Testis (tissue), 3 donors: Measurements from ENCODE around the gene FZD2. TPM values are rescaled to one million over a fixed set of nuclear protein-coding genes. Genes with fewer than 3 reads are reported as not detected.
"Not testable (repeated sequence)": the region's sequence is repeated elsewhere in the genome, so short reads cannot be mapped to it uniquely, and the experiment has no call there.

Experiments used
- DNase-seq: peaks from one replicate; pipeline ENCODE4 v3.0.0-alpha.2; 2019
- H3K27ac ChIP-seq, 2 donors: fragments of 200-600 bp; sonication (generic); one replicate each; pipeline ENCODE4 v1.5.1; 2019
- H3K27me3 ChIP-seq: fragments of 200-600 bp; sonication (generic); one replicate; pipeline ENCODE4 v1.5.1; 2019
- H3K36me3 ChIP-seq: fragments of 200-600 bp; sonication (generic); one replicate; pipeline ENCODE4 v1.5.1; 2017; ENCODE audit warnings: low read depth; ENCODE audit errors: missing control alignments
- H3K4me1 ChIP-seq: fragments of 200-600 bp; sonication (generic); one replicate; pipeline ENCODE4 v1.5.1; 2019
- H3K4me3 ChIP-seq, 2 donors: fragments of 200-600 bp; sonication (generic); one replicate each; pipeline ENCODE4 v1.5.1; 2017 to 2019
- H3K9me3 ChIP-seq: fragments of 200-600 bp; sonication (generic); one replicate; pipeline ENCODE4 v1.5.1; 2017
- POLR2A ChIP-seq: fragments of 450-650 bp; IDR thresholded peaks from one replicate; pipeline ENCODE4 v1.6.1; 2017; ENCODE audit warnings: antibody characterized with exemption, mild to moderate bottlenecking, moderate library complexity
- WGBS, 2 donors: methylation state at CpG; one replicate each; pipeline ENCODE4 v1.1.5; 2018; 5-methylcytosine and 5-hydroxymethylcytosine counted together
- intact Hi-C: fragments of 100-400 bp; cut with DNase I; formaldehyde crosslinking; loops from one replicate; pipeline ENCODE4 v1.15.1; 2023; ENCODE audit warnings: low total_unique reads
- polyA plus RNA-seq: library from polyadenylated mRNA; stranded (reverse); fragments of 350-450 nt; fragmentation: Illumina TruSeq; extraction: RNeasy Lipid Tissue Mini Kit (QIAGEN cat#74804); gene quantifications from one replicate; pipeline ENCODE4 v1.2.3, GENCODE V29; 2014; ENCODE audit warnings: low read depth, low replicate concordance; ENCODE audit not compliant: insufficient read depth
- total RNA-seq, 2 donors: library from RNA; depleted of rRNA; stranded (reverse); fragments of >200 nt; gene quantifications; one replicate each; pipeline ENCODE4 v1.2.3, GENCODE V29; 2016
- TF ChIP-seq, protein P1 (sequence below), 3 experiments: fragments of 450-650 bp in 2 of 3; fragments of 200-600 bp in 1 of 3; sonication (generic) in 1 of 3; IDR thresholded peaks; one replicate each; pipeline ENCODE4 v1.5.1; 2016 to 2019; ENCODE audit warnings: antibody characterized with exemption in 3 of 3, mild to moderate bottlenecking in 2 of 3, moderate library complexity in 1 of 3

The FZD2 gene
- total and polyA plus RNA-seq, 3 donors from 2014 or later, result 4.2 to 9.1 (median 6.1) TPM

DNA sequence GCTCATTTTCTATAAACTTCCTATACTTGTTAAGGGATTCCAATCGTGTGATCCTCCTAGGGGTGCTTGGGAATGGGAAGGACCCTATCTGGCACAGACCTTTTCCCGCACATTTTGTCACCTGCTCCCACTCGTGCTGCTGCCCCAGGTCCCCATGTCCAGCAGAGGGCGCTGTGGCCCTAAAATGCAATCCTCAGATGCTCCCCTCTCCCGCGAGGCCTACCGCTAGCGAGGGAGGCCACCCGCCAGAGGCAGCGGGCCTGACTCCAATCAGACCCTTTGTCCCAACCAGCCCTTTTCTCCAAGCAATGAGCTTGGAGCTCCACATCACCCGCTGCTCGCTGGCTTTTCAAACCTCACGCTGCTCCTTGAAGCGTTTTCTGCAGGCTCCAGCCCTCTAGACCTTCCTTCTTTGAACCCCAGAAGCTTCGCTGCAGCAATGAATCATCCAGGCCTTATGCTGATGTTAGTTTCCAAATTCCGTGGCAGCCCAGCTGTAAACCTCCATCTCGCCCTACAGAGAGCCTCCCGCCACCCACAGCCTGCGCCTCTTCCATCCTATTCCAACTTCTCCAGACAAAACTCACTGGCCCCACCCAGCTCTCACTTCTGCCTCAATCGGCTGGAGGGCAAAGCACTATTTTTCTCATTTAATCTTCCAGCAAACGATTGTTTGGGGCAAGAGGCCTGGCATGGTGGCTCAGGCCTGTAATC, 23.6 kb upstream of the FZD2 start:
- WGBS, 2 donors, result 33 to 36% methylated on average over 21 of the region's 21 CpGs
- no peak overlapping the region for H3K4me3 ChIP-seq
- peak; percentile 96 for DNase-seq
- H3K9me3 ChIP-seq, result no peaks in the 10 kb centered on the region
- TF ChIP-seq, protein P1, sequence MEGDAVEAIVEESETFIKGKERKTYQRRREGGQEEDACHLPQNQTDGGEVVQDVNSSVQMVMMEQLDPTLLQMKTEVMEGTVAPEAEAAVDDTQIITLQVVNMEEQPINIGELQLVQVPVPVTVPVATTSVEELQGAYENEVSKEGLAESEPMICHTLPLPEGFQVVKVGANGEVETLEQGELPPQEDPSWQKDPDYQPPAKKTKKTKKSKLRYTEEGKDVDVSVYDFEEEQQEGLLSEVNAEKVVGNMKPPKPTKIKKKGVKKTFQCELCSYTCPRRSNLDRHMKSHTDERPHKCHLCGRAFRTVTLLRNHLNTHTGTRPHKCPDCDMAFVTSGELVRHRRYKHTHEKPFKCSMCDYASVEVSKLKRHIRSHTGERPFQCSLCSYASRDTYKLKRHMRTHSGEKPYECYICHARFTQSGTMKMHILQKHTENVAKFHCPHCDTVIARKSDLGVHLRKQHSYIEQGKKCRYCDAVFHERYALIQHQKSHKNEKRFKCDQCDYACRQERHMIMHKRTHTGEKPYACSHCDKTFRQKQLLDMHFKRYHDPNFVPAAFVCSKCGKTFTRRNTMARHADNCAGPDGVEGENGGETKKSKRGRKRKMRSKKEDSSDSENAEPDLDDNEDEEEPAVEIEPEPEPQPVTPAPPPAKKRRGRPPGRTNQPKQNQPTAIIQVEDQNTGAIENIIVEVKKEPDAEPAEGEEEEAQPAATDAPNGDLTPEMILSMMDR (IDR thresholded peaks at IDR 0.05), result peak; percentile 92 to 98 (median 96)
- no peak for TF ChIP-seq POLR2A
- H3K27me3 ChIP-seq, result no peaks in the 10 kb centered on the region
- H3K4me1 ChIP-seq, result peaks cover 15% of the 10 kb centered on the region
- H3K27ac ChIP-seq, result no peak overlapping the region
- no peaks in the 10 kb centered on the region for H3K36me3 ChIP-seq
- intact Hi-C loops, result loop anchor here (5.0 kb wide), 1 partner anchor 104 kb away; no protein-coding TSS in a partner anchor

DNA sequence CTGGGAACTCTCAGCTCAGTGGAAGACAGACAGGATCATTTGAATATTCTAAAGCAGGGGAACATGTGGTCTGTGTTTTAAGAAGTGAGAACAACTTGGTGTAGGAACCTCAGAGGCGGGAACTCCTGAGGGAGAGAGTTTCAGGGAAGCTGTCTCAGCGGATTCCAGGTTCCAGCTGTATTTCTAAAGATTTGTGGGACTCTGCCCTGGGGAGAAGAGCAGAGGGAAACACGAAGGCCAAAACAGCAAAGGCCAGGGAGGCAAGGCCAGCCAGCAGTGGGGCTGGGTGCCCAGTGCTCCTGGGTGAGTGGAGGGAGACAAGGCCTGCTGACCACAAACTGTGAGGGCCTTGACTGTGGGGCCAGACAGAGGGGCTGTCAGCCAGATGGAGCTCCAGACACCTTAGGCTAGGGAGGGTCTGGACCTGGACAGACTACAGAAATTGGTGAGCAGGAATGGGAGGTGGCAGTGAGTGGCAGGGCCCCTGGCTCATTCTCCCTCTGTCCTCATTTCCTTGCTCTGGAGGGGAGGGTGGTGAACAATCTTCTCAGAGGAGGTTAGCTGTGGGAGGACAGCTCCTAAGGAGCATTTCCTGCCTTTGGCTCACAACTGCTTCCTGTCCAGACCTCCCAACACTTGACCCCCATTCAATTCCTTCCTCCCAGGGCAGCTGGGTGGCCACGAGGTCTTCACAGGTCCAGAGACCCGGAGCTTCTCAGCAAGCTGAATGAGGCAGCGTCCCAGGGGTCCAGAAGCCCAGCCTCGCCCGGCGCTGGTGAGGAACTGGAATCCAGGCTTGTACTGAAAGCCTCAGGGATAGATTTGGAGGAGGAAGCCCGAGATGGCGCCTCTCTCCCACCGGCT, 21.0 kb upstream of the FZD2 start:
- Histone ChIP-seq H3K4me1 (peaks cover 15% of the 10 kb centered on the region), H3K27me3 (no peaks in the 10 kb centered on the region), H3K4me3 (no peak overlapping the region), H3K36me3 (no peaks in the 10 kb centered on the region), H3K9me3 (no peaks in the 10 kb centered on the region), H3K27ac (peak overlapping the region; percentile 12 to 77)
- 49 to 62% methylated on average over 12 of the region's 12 CpGs for WGBS, 2 donors
- intact Hi-C loops, result no loop called here
- TF ChIP-seq, protein P1 (IDR thresholded peaks at IDR 0.05), result no peak
- no peak for TF ChIP-seq POLR2A
- DNase-seq, result peak; percentile 67

DNA sequence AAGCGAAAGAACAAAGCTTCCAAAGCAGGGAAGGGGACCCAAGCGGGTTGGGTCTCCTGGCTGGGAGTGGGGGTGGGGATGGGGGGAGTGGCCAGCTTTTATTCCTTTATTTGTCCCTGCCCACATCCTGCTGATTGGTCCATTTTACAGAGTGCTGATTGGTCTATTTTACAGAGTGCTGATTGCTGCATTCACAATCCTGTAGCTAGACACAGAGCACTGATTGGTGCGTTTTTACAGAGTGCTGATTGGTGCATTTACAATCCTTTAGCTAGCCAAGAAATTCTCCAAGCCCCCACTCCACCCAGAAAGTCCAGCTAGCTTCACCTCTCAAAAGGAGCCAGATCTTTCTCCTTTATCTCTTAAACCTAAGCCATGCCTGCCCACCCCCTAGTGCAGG, 19.4 kb upstream of the FZD2 start:
- peaks cover 16% of the 10 kb centered on the region for H3K4me1 ChIP-seq
- H3K4me3 ChIP-seq, H3K27me3 ChIP-seq, H3K9me3 ChIP-seq, intact Hi-C loops, H3K27ac ChIP-seq, DNase-seq, H3K36me3 ChIP-seq: not testable (repeated sequence)
- WGBS, 2 donors, result 91 to 99% methylated on average over 3 of the region's 3 CpGs

DNA sequence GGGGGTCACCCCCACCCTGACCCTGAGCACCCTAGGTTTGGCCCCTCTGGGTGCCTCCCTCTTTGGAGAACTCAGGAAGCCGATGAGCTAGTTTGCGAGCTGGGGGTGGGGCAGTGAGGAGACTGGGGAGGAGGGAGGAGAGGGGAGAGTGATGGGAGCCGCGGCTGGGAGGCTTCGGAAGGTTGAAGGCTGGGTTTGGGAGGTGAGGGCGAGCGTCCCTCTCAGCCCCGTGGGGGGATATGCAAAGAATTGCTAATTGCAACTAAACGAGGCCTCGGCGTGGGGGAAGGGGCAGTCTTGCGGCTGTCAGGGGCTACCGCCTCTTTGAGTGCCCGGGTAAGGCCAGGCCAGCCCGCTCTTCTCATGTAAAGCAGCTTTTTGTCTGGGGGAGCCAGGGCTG, 17.6 kb upstream of the FZD2 start:
- no peak for DNase-seq
- Histone ChIP-seq H3K4me3 (no peak overlapping the region), H3K4me1 (peaks cover 18% of the 10 kb centered on the region), H3K9me3 (no peaks in the 10 kb centered on the region), H3K27ac (no peak overlapping the region), H3K27me3 (no peaks in the 10 kb centered on the region), H3K36me3 (no peaks in the 10 kb centered on the region)
- intact Hi-C loops, result no loop called here
- TF ChIP-seq, protein P1 (IDR thresholded peaks at IDR 0.05), result no peak
- WGBS, 2 donors, result 53 to 73% methylated on average over 15 of the region's 15 CpGs

DNA sequence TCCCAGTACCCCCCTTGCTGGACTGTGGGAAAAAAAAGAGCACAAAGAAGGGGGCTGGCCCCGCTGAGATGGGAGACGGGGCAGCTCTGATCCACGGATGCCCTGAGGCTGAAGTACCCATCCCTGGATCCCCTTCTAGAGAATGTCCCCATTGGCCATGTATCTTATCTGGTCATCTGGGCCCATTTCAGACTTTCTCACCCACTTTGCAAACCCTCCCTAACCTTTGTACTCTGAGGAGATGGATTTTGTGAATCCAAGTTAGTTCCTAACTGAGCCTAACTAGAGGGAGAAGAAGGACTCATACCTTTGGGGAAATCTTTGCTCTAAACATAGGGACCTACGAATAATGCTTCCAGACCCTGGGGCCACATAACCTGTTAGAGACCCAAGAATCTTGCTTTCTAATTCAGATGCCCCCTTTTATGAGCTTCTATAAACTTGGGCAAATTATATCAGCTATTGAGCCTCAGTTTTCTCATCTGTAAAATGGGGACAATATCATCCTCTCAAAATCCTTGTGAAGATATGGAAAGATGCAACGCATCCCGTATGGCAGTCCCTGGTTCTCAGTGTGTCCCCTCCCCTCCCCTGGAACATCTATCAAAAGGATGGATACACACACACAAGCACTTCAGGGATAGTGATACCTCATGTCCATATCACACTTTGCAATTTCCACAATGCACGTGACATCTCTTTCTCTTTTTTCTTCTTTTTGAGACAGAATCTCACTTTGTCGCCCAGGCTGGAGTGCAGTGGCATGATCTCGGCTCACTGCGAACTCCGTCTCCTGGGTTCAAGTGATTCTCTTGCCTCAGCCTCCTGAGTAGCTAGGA, 16.8 kb upstream of the FZD2 start:
- Histone ChIP-seq H3K4me1 (peaks cover 18% of the 10 kb centered on the region), H3K27ac (no peak overlapping the region), H3K4me3 (no peak overlapping the region), H3K9me3 (no peaks in the 10 kb centered on the region), H3K27me3 (no peaks in the 10 kb centered on the region), H3K36me3 (no peaks in the 10 kb centered on the region)
- TF ChIP-seq, protein P1 (IDR thresholded peaks at IDR 0.05), result no peak
- no peak for TF ChIP-seq POLR2A
- no peak for DNase-seq
- intact Hi-C loops, result no loop called here
- WGBS, 2 donors, result 89 to 94% methylated on average over 11 of the region's 11 CpGs
